ENCODE data around the gene CLIP4. TPM values are rescaled to one million over a fixed set of nuclear protein-coding genes. Genes with fewer than 3 reads are reported as not detected.

The CLIP4 gene
- total and polyA plus RNA-seq, 2 of the 4 experiments (the other 2 are of a cell fraction), result 29.7 to 66.3 TPM

DNA sequence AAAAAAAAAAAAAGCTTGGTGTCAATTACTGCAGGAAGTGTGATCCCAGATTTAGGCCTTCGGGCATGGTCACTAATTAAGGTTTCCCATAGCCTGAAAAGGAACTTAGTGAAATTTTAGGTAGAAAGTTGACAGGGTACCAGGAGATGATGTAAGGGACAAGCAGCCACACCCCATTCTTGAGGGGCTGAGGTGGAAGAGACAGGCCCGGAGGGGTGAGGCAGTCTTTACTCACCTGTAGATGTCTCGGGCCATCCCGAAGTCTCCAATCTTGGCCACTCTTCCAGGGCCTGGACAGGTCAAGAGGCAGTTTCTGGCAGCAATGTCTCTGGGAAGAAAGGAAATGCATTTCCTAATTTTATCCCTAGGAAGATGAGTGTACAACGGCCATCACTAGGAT, 94.3 kb downstream of the CLIP4 start:
- no peak overlapping the region for H3K23ac ChIP-seq (ENCODE audit: low read depth, low read length)
- H4K20me1 ChIP-seq (ENCODE audit: insufficient read depth, low read length), result no peaks in the 10 kb centered on the region
- H3K18ac ChIP-seq (ENCODE audit: low read depth, low read length), result no peak overlapping the region
- BruUV-seq (replicated peaks), result no TSS peak
- H2BK15ac ChIP-seq (ENCODE audit: low read depth, low read length), result no peak overlapping the region
- no peaks in the 10 kb centered on the region for H3K9me3 ChIP-seq (ENCODE audit: control insufficient read depth, insufficient read depth, low read length)
- in situ Hi-C loops (cut with MboI; ENCODE audit: low sequenced_read_pairs), result no loop called here
- no peaks in the 10 kb centered on the region for H3K79me1 ChIP-seq (ENCODE audit: low read depth in 1 of 2, low read length in 2 of 2)
- H2BK120ac ChIP-seq (ENCODE audit: low read depth, low read length), result no peak overlapping the region
- H3K36me3 ChIP-seq (ENCODE audit: control insufficient read depth, insufficient read depth, low read length), result no peaks in the 10 kb centered on the region
- H2AFZ ChIP-seq (replicated peaks; ENCODE audit: low read length, poor library complexity), result no peak overlapping the region
- peaks cover 10% of the 10 kb centered on the region for H3K4me1 ChIP-seq (ENCODE audit: control insufficient read depth, insufficient read depth, low read length)
- no peak overlapping the region for H2BK20ac ChIP-seq (ENCODE audit: low read depth, low read length)
- no peak for ATAC-seq (ENCODE audit: low read depth)
- intact Hi-C loops (cut with micrococcal nuclease), result no loop called here
- ChIA-PET CTCF (no interaction called here), POLR2A (ENCODE audit: unreplicated experiment) (no interaction called here)
- no peak overlapping the region for H4K91ac ChIP-seq (ENCODE audit: insufficient read depth, low read depth, low read length)
- H3K27me3 ChIP-seq (ENCODE audit: control insufficient read depth, insufficient read depth, low read length), result no peaks in the 10 kb centered on the region
- no peak overlapping the region for H3K4ac ChIP-seq (ENCODE audit: low read depth, low read length)
- H3K27ac ChIP-seq (ENCODE audit: insufficient read depth, low read length), result no peak overlapping the region
- H3K9me1 ChIP-seq (ENCODE audit: insufficient read depth, low read length), result peaks cover 6% of the 10 kb centered on the region; the same call in 1 of the 2 replicates
- TF ChIP-seq, protein P1, sequence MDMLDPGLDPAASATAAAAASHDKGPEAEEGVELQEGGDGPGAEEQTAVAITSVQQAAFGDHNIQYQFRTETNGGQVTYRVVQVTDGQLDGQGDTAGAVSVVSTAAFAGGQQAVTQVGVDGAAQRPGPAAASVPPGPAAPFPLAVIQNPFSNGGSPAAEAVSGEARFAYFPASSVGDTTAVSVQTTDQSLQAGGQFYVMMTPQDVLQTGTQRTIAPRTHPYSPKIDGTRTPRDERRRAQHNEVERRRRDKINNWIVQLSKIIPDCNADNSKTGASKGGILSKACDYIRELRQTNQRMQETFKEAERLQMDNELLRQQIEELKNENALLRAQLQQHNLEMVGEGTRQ (IDR thresholded peaks at IDR 0.05; ENCODE audit: low read depth, low read length), result no peak
- TF ChIP-seq CHD1 (IDR thresholded peaks at IDR 0.05; ENCODE audit: low read depth, low read length) (no peak), RCOR1 (IDR thresholded peaks at IDR 0.05; ENCODE audit: insufficient replicate concordance, low read length) (no peak), MAFK (IDR thresholded peaks at IDR 0.05; ENCODE audit: low read depth, low read length) (no peak), FOS (IDR thresholded peaks at IDR 0.05; ENCODE audit: low read depth, low read length) (no peak), NFE2L2 (IDR thresholded peaks at IDR 0.05; ENCODE audit: low read depth, low read length) (no peak), POLR2A (IDR thresholded peaks at IDR 0.05; ENCODE audit: low read depth, low read length) (no peak), RAD21 (IDR thresholded peaks at IDR 0.05; ENCODE audit: low read length) (no peak), MXI1 (IDR thresholded peaks at IDR 0.05; ENCODE audit: borderline replicate concordance, low read depth, low read length) (no peak), SMC3 (IDR thresholded peaks at IDR 0.05; ENCODE audit: low read depth, low read length) (no peak), RFX5 (IDR thresholded peaks at IDR 0.05; ENCODE audit: low read depth, low read length) (no peak), MAZ (IDR thresholded peaks at IDR 0.05; ENCODE audit: borderline replicate concordance, low read depth, low read length) (no peak)
- TF ChIP-seq, protein P2, sequence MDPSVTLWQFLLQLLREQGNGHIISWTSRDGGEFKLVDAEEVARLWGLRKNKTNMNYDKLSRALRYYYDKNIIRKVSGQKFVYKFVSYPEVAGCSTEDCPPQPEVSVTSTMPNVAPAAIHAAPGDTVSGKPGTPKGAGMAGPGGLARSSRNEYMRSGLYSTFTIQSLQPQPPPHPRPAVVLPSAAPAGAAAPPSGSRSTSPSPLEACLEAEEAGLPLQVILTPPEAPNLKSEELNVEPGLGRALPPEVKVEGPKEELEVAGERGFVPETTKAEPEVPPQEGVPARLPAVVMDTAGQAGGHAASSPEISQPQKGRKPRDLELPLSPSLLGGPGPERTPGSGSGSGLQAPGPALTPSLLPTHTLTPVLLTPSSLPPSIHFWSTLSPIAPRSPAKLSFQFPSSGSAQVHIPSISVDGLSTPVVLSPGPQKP (IDR thresholded peaks at IDR 0.05; ENCODE audit: borderline replicate concordance, low read depth, low read length), result no peak
- TF ChIP-seq, protein P3, sequence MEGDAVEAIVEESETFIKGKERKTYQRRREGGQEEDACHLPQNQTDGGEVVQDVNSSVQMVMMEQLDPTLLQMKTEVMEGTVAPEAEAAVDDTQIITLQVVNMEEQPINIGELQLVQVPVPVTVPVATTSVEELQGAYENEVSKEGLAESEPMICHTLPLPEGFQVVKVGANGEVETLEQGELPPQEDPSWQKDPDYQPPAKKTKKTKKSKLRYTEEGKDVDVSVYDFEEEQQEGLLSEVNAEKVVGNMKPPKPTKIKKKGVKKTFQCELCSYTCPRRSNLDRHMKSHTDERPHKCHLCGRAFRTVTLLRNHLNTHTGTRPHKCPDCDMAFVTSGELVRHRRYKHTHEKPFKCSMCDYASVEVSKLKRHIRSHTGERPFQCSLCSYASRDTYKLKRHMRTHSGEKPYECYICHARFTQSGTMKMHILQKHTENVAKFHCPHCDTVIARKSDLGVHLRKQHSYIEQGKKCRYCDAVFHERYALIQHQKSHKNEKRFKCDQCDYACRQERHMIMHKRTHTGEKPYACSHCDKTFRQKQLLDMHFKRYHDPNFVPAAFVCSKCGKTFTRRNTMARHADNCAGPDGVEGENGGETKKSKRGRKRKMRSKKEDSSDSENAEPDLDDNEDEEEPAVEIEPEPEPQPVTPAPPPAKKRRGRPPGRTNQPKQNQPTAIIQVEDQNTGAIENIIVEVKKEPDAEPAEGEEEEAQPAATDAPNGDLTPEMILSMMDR (conservative IDR thresholded peaks at IDR 0.05; ENCODE audit: low read depth, low read length), result no peak
- no peak overlapping the region for H4K8ac ChIP-seq (ENCODE audit: low read depth in 2 of 2, low read length in 2 of 2)
- H3K4me3 ChIP-seq (ENCODE audit: insufficient read depth, low read depth, low read length), result no peak overlapping the region
- H3K14ac ChIP-seq (replicated peaks; ENCODE audit: low read depth, low read length), result no peak overlapping the region
- no peak overlapping the region for H3K9ac ChIP-seq (ENCODE audit: low read depth, low read length)
- DNase-seq, result no peak
- dilution Hi-C loops (cut with HindIII; ENCODE audit: low sequenced_read_pairs, unreplicated experiment), result no loop called here
- no peak overlapping the region for H4K5ac ChIP-seq (ENCODE audit: low read depth, low read length)
- no peak overlapping the region for H3K4me2 ChIP-seq (ENCODE audit: low read depth, low read length)
- H3K56ac ChIP-seq (ENCODE audit: extremely low read depth, insufficient read depth, low read length), result no peak overlapping the region
- H2AK9ac ChIP-seq (replicated peaks; ENCODE audit: low read depth, low read length, poor library complexity), result no peak overlapping the region
- H2AK5ac ChIP-seq (ENCODE audit: low read depth, low read length), result no peak overlapping the region
- WGBS, 2 experiments (ENCODE audit: extremely low coverage in 2 of 2, insufficient read length in 1 of 2), result no CpG with 5 or more reads among the region's 5 CpGs
- H2BK5ac ChIP-seq (ENCODE audit: low read depth, low read length, poor library complexity, severe bottlenecking), result no peak overlapping the region
